Heart left ventricle (tissue), 16 donors: ENCODE measurements around the gene CSNK2A3. TPM values are rescaled to one million over a fixed set of nuclear protein-coding genes. Genes with fewer than 3 reads are reported as not detected.

Experiments used
- ATAC-seq, 4 donors: fragments of 200-7000 bp; cut with Tn5 transposase; one replicate each; pipeline ENCODE4 v1.9.1; 2020 to 2022; ENCODE audit warnings: moderate library complexity in 4 of 4, mild to moderate bottlenecking in 3 of 4, moderate number of reproducible peaks in 1 of 4
- DNase-seq, 5 donors: peaks; one replicate each; pipeline ENCODE4 v3.0.0-alpha.2; 2020
- H3K27ac ChIP-seq, 12 donors: fragments of 200-600 bp; sonication (generic) in 4 of 12; one replicate each; pipeline versions ENCODE4 v1.5.0 to v1.8.0; 2016 to 2022; ENCODE audit warnings: mild to moderate bottlenecking in 2 of 12
- H3K27me3 ChIP-seq, 9 donors: fragments of 200-600 bp; sonication (generic) in 2 of 9; one replicate each; pipeline versions ENCODE4 v1.5.1 to v1.8.0; 2016 to 2022; ENCODE audit warnings: mild to moderate bottlenecking in 3 of 9
- H3K36me3 ChIP-seq, 9 donors: fragments of 200-600 bp; sonication (generic) in 2 of 9; one replicate each; pipeline versions ENCODE4 v1.5.0 to v1.8.0; 2018 to 2022; ENCODE audit warnings: mild to moderate bottlenecking in 2 of 9
- H3K4me1 ChIP-seq, 12 donors: fragments of 200-600 bp; sonication (generic) in 4 of 12; one replicate each; pipeline versions ENCODE4 v1.5.0 to v1.8.0; 2016 to 2022; ENCODE audit warnings: mild to moderate bottlenecking in 3 of 12
- H3K4me3 ChIP-seq, 12 donors: fragments of 200-600 bp; sonication (generic) in 4 of 12; one replicate each; pipeline versions ENCODE4 v1.5.0 to v1.8.0; 2017 to 2022; ENCODE audit warnings: mild to moderate bottlenecking in 9 of 12, moderate library complexity in 4 of 12
- H3K9me3 ChIP-seq, 12 donors: fragments of 200-600 bp; sonication (generic) in 4 of 12; one replicate each; pipeline versions ENCODE4 v1.5.0 to v1.8.0; 2016 to 2022; ENCODE audit warnings: mild to moderate bottlenecking in 1 of 12
- CTCF ChIP-seq, 12 donors: fragments of 200-600 bp; sonication (generic) in 4 of 12; IDR thresholded peaks; one replicate each; pipeline versions ENCODE4 v1.5.0 to v1.8.0; 2018 to 2022; ENCODE audit warnings: antibody characterized with exemption in 12 of 12, mild to moderate bottlenecking in 5 of 12
- POLR2A ChIP-seq, 2 donors: fragments of 450-650 bp; IDR thresholded peaks; one replicate each; pipeline ENCODE4 v1.6.1; 2017; ENCODE audit warnings: antibody characterized with exemption in 2 of 2, mild to moderate bottlenecking in 2 of 2, moderate library complexity in 2 of 2
- WGBS, 4 donors: extraction: QIAGEN DNeasy Blood & Tissue Kit in 2 of 4; methylation state at CpG; one replicate each; pipeline versions ENCODE4 v1.1.5 to v1.1.7; 2013 to 2018; 5-methylcytosine and 5-hydroxymethylcytosine counted together
- intact Hi-C, 10 donors: fragments of 100-400 bp; cut with DNase I; formaldehyde crosslinking; loops; one replicate each; pipeline versions ENCODE4 v1.11.1 to v1.14.2; 2022
- polyA plus RNA-seq, 2 donors: library from polyadenylated mRNA; stranded (reverse); fragments of 200-250 nt; gene quantifications; one replicate each; pipeline ENCODE4 v1.2.3, GENCODE V29; 2013
- total RNA-seq, 9 donors: library from RNA; depleted of rRNA in 2 of 9; stranded (reverse); fragments of >200 nt in 2 of 9; fragmentation: NEBNext Ultra II Directional in 3 of 9; extraction: Animal tissue kit (Norgen Biotek cat#: 25700) in 3 of 9; gene quantifications; one replicate each; pipeline versions ENCODE4 v1.1.0 to v1.2.4, GENCODE V29; 2016 to 2023
- donor health status: ischemic (EF 13 %, LVEDD 7.1; RV severe dilation, severe dysfunction).
- donor health status: healthy with polysubstance abuse.
- donor health status: DM: no; HTN: yes; CAD: no.
- donor health status: DM: no; HTN: no; CAD: no.
- donor health status: ischemic (EF 25% LVEDD 6.9; RV normal size, moderate dysfunction).
- donor health status: ischemic (EF 25% LVEDD 5.7; RV mildly dilated, moderate dysfunction).
- donor health status: healthy.
- donor health status: DM: yes; HTN: yes; CAD: no.
- donor health status: ischemic (EF 35%, LVEDD 5.7; RV mildly dilated, moderate dysfunction).
- donor health status: nonischemic (EF 11% LVEDD 7.7; RV severe dilation, severe dysfunction).
- donor health status: DM: yes; HTN: yes; CAD: no.
- donor health status: PGD.
- donor health status: ischemic (EF 29% LVEDD 5.4; RV normal size, mild dysfunction).
- donor health status: nonischemic (EF 23%, LVEDD 6.1; RV moderate dilation, normal function).

Gene CSNK2A3
- total and polyA plus RNA-seq, 11 donors = 0.34 to 2.1 (median 1.3) TPM

- intact Hi-C loops = loop anchor here in 1 of 10 donors (10.0 kb wide), 1 partner anchor 437 kb away; no protein-coding TSS in a partner anchor
- H3K27me3 ChIP-seq = no peaks in the 10 kb centered on the region
- WGBS, 4 donors = 36 to 52% (median 43%) methylated on average over 7 of the region's 7 CpGs
- H3K9me3 ChIP-seq = no peaks in the 10 kb centered on the region
- peak in 3 of 4 donors; percentile 38 to 47 (median 43) for ATAC-seq
- TF ChIP-seq POLR2A (IDR thresholded peaks at IDR 0.05) (no peak), CTCF (IDR thresholded peaks at IDR 0.05) (no peak)
- peaks cover 0 to under 1% (median 0%) of the 10 kb centered on the region in 9 donors for H3K36me3 ChIP-seq
- no peak overlapping the region for H3K4me3 ChIP-seq
- peak in 4 of 5 donors; percentile 42 to 68 (median 50) for DNase-seq
- peaks cover 0 to 49% (median 32%) of the 10 kb centered on the region in 12 donors for H3K4me1 ChIP-seq
- no peak overlapping the region for H3K27ac ChIP-seq
Observed at GRCh38 chr11:11347592-11347991, 5.5 kb downstream of the CSNK2A3 start.

GRCh38 chr11:11346303-11346702, 6.7 kb downstream of the CSNK2A3 start:
- DNase-seq (no peak), ATAC-seq (no peak)
- peaks cover 0 to 8% (median 0%) of the 10 kb centered on the region in 9 donors for H3K36me3 ChIP-seq
- no peak overlapping the region for H3K27ac ChIP-seq
- intact Hi-C loops = loop anchor here in 1 of 10 donors (10.0 kb wide), 1 partner anchor 438 kb away; no protein-coding TSS in a partner anchor
- TF ChIP-seq POLR2A (IDR thresholded peaks at IDR 0.05) = no peak
- TF ChIP-seq CTCF (IDR thresholded peaks at IDR 0.05) = no peak
- H3K4me3 ChIP-seq = no peak overlapping the region
- H3K4me1 ChIP-seq = peaks cover 0 to 46% (median 32%) of the 10 kb centered on the region in 12 donors
- no peaks in the 10 kb centered on the region for H3K27me3 ChIP-seq
- no peaks in the 10 kb centered on the region for H3K9me3 ChIP-seq
- WGBS, 4 donors = 90 to 95% (median 93%) methylated on average over 4 of the region's 4 CpGs

- TF ChIP-seq POLR2A (IDR thresholded peaks at IDR 0.05) (no peak), CTCF (IDR thresholded peaks at IDR 0.05) (no peak)
- intact Hi-C loops = loop anchor here in 1 of 10 donors (10.0 kb wide), 1 partner anchor 440 kb away; no protein-coding TSS in a partner anchor
- Histone ChIP-seq H3K4me3 (no peak overlapping the region), H3K4me1 (peaks cover 0 to 34% (median 21%) of the 10 kb centered on the region in 12 donors), H3K36me3 (peaks cover 0 to 8% (median 0%) of the 10 kb centered on the region in 9 donors), H3K9me3 (no peaks in the 10 kb centered on the region), H3K27me3 (no peaks in the 10 kb centered on the region), H3K27ac (no peak overlapping the region)
- no peak for ATAC-seq
- WGBS, 4 donors = 97 to 100% (median 100%) methylated on average over 1 of the region's 1 CpG
- DNase-seq = no peak
Observed at GRCh38 chr11:11345099-11345498, 8.0 kb downstream of the CSNK2A3 start.

GRCh38 chr11:11344045-11344444, 9.0 kb downstream of the CSNK2A3 start:
- Histone ChIP-seq H3K36me3 (peaks cover 0 to 16% (median 0%) of the 10 kb centered on the region in 9 donors), H3K27me3 (no peaks in the 10 kb centered on the region), H3K27ac (no peak overlapping the region), H3K4me3 (no peak overlapping the region), H3K4me1 (peaks cover 0 to 23% (median 13%) of the 10 kb centered on the region in 12 donors), H3K9me3 (no peaks in the 10 kb centered on the region)
- TF ChIP-seq POLR2A (IDR thresholded peaks at IDR 0.05) = no peak
- TF ChIP-seq CTCF (IDR thresholded peaks at IDR 0.05) = no peak
- ATAC-seq (no peak), DNase-seq (no peak)
- intact Hi-C loops = loop anchor here in 1 of 10 donors (10.0 kb wide), 1 partner anchor 441 kb away; no protein-coding TSS in a partner anchor
- WGBS, 4 donors = 78 to 92% (median 91%) methylated on average over 3 of the region's 3 CpGs
